WTC11 (cell line): ENCODE results near the gene ZYG11B. TPM values are rescaled to one million over a fixed set of nuclear protein-coding genes. Genes with fewer than 3 reads are reported as not detected.

Experiments
- ATAC-seq: fragments of 200-7000 bp; cut with Tn5 transposase; 2 replicates; pipeline ENCODE4 v1.10.0; 2021; ENCODE audit warnings: mild to moderate bottlenecking, moderate library complexity
- CTCF ChIA-PET: fragments of 300-600 bp; sonication (Branson Sonifier 250); formaldehyde crosslinking; loops from one replicate; lab custom pipeline; 2021; ENCODE audit warnings: antibody characterized with exemption; lab: Charles Lee
- POLR2A ChIA-PET: fragments of 350-600 bp; sonication (Branson Sonifier 250); formaldehyde crosslinking; loops from one replicate; lab custom pipeline; 2021; ENCODE audit warnings: antibody characterized with exemption; lab: Charles Lee
- DNase-seq: peaks from one replicate; pipeline ENCODE4 v3.0.0; 2021; ENCODE audit warnings: low spot score
- H3K27ac Mint-ChIP-seq: 2 replicates; pipeline ENCODE4 v1.8.0; 2021; ENCODE audit warnings: mixed read lengths
- H3K27me3 Mint-ChIP-seq: 2 replicates; pipeline ENCODE4 v1.8.0; 2021; ENCODE audit warnings: low read depth, mild to moderate bottlenecking, moderate library complexity, mixed read lengths
- H3K36me3 Mint-ChIP-seq: 2 replicates; pipeline ENCODE4 v1.8.0; 2021; ENCODE audit warnings: mixed read lengths
- H3K4me1 Mint-ChIP-seq: 2 replicates; pipeline ENCODE4 v1.8.0; 2022; ENCODE audit warnings: mixed read lengths
- H3K4me3 Mint-ChIP-seq: 2 replicates; pipeline ENCODE4 v1.8.0; 2021; ENCODE audit warnings: mild to moderate bottlenecking, moderate library complexity, mixed read lengths
- H3K9me3 Mint-ChIP-seq: 2 replicates; pipeline ENCODE4 v1.8.0; 2021; ENCODE audit warnings: mixed read lengths
- ATF1 ChIP-seq: sonication (generic); formaldehyde crosslinking; IDR thresholded peaks from 2 replicates; pipeline ENCODE4 v1.8.1; 2023; ENCODE audit warnings: mild to moderate bottlenecking, moderate library complexity, missing genetic modification reagents
- EMX1 ChIP-seq: fragments of 250-450 bp; sonication (Bioruptor Pico); IDR thresholded peaks from 2 replicates; pipeline ENCODE4 v1.8.0; 2021; ENCODE audit warnings: mild to moderate bottlenecking
- FOXP1 ChIP-seq: sonication (generic); formaldehyde crosslinking; IDR thresholded peaks from 2 replicates; pipeline ENCODE4 v1.8.0; 2022; ENCODE audit warnings: missing genetic modification reagents, mild to moderate bottlenecking, moderate library complexity, borderline replicate concordance
- GTF2I ChIP-seq: fragments of 250-450 bp; sonication (Bioruptor Pico); conservative IDR thresholded peaks from 2 replicates; pipeline ENCODE4 v1.4.0; 2021; ENCODE audit warnings: mild to moderate bottlenecking
- MXD4 ChIP-seq: fragments of 250-450 bp; sonication (Bioruptor Pico); IDR thresholded peaks from 2 replicates; pipeline ENCODE4 v1.8.0; 2021; ENCODE audit warnings: mild to moderate bottlenecking, moderate library complexity, borderline replicate concordance
- NFYB ChIP-seq: sonication (generic); formaldehyde crosslinking; conservative IDR thresholded peaks from 2 replicates; pipeline ENCODE4 v1.8.0; 2022; ENCODE audit warnings: low read depth, missing genetic modification reagents
- NR3C1 ChIP-seq: sonication (generic); formaldehyde crosslinking; conservative IDR thresholded peaks from 2 replicates; pipeline ENCODE4 v1.8.1; 2023; ENCODE audit warnings: low read depth, mild to moderate bottlenecking, missing genetic modification reagents
- SMAD4 ChIP-seq: sonication (generic); formaldehyde crosslinking; IDR thresholded peaks from 2 replicates; pipeline ENCODE4 v1.8.0; 2022; ENCODE audit warnings: mild to moderate bottlenecking, missing genetic modification reagents
- SP1 ChIP-seq: sonication (generic); formaldehyde crosslinking; conservative IDR thresholded peaks from 2 replicates; pipeline ENCODE4 v1.8.1; 2022; ENCODE audit warnings: missing genetic modification reagents
- TEAD1 ChIP-seq: sonication (generic); formaldehyde crosslinking; IDR thresholded peaks from 2 replicates; pipeline ENCODE4 v1.8.0; 2022; ENCODE audit warnings: mild to moderate bottlenecking, missing genetic modification reagents
- TP53 ChIP-seq: sonication (generic); formaldehyde crosslinking; IDR thresholded peaks from 2 replicates; pipeline ENCODE4 v1.8.1; 2023; ENCODE audit warnings: mild to moderate bottlenecking, missing genetic modification reagents
- ZBTB21 ChIP-seq: sonication (generic); formaldehyde crosslinking; IDR thresholded peaks from 2 replicates; pipeline ENCODE4 v1.8.1; 2023; ENCODE audit warnings: mild to moderate bottlenecking, missing genetic modification reagents, borderline replicate concordance
- ZNF671 ChIP-seq: fragments of 250-450 bp; sonication (Bioruptor Pico); IDR thresholded peaks from 2 replicates; pipeline ENCODE4 v1.8.0; 2021; ENCODE audit warnings: mild to moderate bottlenecking
- total RNA-seq: library from RNA; stranded (reverse); gene quantifications from 3 replicates; pipeline ENCODE4 v1.2.3, GENCODE V29; 2021
- TF ChIP-seq, protein P1 (sequence below): fragments of 200-600 bp; IDR thresholded peaks from 2 replicates; pipeline ENCODE4 v1.8.0; 2022; ENCODE audit warnings: antibody characterized with exemption
- TF ChIP-seq, protein P2 (sequence below): sonication (generic); formaldehyde crosslinking; IDR thresholded peaks from 2 replicates; pipeline ENCODE4 v1.8.0; 2022; ENCODE audit warnings: mild to moderate bottlenecking, missing genetic modification reagents
- TF ChIP-seq, protein P3 (sequence below): sonication (generic); formaldehyde crosslinking; IDR thresholded peaks from 2 replicates; pipeline ENCODE4 v1.8.1; 2022; ENCODE audit warnings: mild to moderate bottlenecking, missing genetic modification reagents, moderate library complexity, borderline replicate concordance
- TF ChIP-seq, protein P4 (sequence below): fragments of 250-450 bp; sonication (Bioruptor Pico); IDR thresholded peaks from 2 replicates; pipeline ENCODE4 v1.9.0; 2021; ENCODE audit warnings: moderate library complexity, mild to moderate bottlenecking, inconsistent platforms, borderline replicate concordance
- TF ChIP-seq, protein P5 (sequence below): sonication (generic); formaldehyde crosslinking; IDR thresholded peaks from 2 replicates; pipeline ENCODE4 v1.8.1; 2022; ENCODE audit warnings: low read depth, missing genetic modification reagents, borderline replicate concordance
- TF ChIP-seq, protein P6 (sequence below): sonication (generic); formaldehyde crosslinking; IDR thresholded peaks from 2 replicates; pipeline ENCODE4 v1.8.1; 2023; ENCODE audit warnings: mild to moderate bottlenecking, missing genetic modification reagents
- TF ChIP-seq, protein P7 (sequence below): sonication (generic); formaldehyde crosslinking; IDR thresholded peaks from 2 replicates; pipeline ENCODE4 v1.8.0; 2022; ENCODE audit warnings: mild to moderate bottlenecking, missing genetic modification reagents
- TF ChIP-seq, protein P8 (sequence below): fragments of 250-450 bp; sonication (Bioruptor Pico); conservative IDR thresholded peaks from 2 replicates; pipeline ENCODE4 v1.9.0; 2021; ENCODE audit warnings: mild to moderate bottlenecking

The ZYG11B gene
- total RNA-seq, 1 experiment from 2014 or later = 19.2 TPM

DNA sequence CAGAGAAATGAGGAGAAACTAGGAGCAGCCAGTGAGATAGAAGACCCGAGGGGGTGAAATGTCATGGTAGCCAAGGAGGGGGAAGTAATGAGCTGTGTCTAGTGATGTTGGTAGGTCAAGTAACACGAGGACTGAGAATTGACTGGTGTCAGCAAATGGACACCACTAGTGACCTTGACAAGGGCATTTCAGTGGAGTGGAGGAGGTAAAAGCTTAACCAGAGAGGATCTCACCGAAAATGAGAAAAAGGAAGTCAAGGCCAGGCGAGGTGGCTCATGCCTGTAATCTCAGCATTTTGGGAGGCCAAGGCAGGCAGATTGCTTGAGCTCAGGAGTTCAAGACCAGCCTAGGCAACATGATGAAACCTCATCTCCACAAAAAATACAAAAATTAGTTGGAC, 3.0 kb upstream of the ZYG11B start (continued):
- TF ChIP-seq, protein P1, sequence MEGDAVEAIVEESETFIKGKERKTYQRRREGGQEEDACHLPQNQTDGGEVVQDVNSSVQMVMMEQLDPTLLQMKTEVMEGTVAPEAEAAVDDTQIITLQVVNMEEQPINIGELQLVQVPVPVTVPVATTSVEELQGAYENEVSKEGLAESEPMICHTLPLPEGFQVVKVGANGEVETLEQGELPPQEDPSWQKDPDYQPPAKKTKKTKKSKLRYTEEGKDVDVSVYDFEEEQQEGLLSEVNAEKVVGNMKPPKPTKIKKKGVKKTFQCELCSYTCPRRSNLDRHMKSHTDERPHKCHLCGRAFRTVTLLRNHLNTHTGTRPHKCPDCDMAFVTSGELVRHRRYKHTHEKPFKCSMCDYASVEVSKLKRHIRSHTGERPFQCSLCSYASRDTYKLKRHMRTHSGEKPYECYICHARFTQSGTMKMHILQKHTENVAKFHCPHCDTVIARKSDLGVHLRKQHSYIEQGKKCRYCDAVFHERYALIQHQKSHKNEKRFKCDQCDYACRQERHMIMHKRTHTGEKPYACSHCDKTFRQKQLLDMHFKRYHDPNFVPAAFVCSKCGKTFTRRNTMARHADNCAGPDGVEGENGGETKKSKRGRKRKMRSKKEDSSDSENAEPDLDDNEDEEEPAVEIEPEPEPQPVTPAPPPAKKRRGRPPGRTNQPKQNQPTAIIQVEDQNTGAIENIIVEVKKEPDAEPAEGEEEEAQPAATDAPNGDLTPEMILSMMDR = no peak
- TF ChIP-seq NFYB (CRISPR knock-in tag) = no peak
- no peak for TF ChIP-seq NR3C1 (CRISPR knock-in tag)
- TF ChIP-seq SMAD4 (CRISPR knock-in tag) = no peak
- TF ChIP-seq, protein P2, sequence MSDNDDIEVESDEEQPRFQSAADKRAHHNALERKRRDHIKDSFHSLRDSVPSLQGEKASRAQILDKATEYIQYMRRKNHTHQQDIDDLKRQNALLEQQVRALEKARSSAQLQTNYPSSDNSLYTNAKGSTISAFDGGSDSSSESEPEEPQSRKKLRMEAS (CRISPR knock-in tag) = no peak
- TF ChIP-seq, protein P3, sequence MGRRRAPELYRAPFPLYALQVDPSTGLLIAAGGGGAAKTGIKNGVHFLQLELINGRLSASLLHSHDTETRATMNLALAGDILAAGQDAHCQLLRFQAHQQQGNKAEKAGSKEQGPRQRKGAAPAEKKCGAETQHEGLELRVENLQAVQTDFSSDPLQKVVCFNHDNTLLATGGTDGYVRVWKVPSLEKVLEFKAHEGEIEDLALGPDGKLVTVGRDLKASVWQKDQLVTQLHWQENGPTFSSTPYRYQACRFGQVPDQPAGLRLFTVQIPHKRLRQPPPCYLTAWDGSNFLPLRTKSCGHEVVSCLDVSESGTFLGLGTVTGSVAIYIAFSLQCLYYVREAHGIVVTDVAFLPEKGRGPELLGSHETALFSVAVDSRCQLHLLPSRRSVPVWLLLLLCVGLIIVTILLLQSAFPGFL (CRISPR knock-in tag) = no peak
- TF ChIP-seq, protein P4, sequence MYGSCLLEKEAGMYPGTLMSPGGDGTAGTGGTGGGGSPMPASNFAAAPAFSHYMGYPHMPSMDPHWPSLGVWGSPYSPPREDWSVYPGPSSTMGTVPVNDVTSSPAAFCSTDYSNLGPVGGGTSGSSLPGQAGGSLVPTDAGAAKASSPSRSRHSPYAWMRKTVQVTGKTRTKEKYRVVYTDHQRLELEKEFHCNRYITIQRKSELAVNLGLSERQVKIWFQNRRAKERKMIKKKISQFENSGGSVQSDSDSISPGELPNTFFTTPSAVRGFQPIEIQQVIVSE = no peak
- no peak for TF ChIP-seq SP1 (CRISPR knock-in tag)
- TF ChIP-seq ATF1 (CRISPR knock-in tag) = no peak
- TF ChIP-seq ZNF671 = no peak
- TF ChIP-seq, protein P5, sequence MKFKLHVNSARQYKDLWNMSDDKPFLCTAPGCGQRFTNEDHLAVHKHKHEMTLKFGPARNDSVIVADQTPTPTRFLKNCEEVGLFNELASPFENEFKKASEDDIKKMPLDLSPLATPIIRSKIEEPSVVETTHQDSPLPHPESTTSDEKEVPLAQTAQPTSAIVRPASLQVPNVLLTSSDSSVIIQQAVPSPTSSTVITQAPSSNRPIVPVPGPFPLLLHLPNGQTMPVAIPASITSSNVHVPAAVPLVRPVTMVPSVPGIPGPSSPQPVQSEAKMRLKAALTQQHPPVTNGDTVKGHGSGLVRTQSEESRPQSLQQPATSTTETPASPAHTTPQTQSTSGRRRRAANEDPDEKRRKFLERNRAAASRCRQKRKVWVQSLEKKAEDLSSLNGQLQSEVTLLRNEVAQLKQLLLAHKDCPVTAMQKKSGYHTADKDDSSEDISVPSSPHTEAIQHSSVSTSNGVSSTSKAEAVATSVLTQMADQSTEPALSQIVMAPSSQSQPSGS (CRISPR knock-in tag) = no peak
- TF ChIP-seq TEAD1 (CRISPR knock-in tag) = no peak

DNA sequence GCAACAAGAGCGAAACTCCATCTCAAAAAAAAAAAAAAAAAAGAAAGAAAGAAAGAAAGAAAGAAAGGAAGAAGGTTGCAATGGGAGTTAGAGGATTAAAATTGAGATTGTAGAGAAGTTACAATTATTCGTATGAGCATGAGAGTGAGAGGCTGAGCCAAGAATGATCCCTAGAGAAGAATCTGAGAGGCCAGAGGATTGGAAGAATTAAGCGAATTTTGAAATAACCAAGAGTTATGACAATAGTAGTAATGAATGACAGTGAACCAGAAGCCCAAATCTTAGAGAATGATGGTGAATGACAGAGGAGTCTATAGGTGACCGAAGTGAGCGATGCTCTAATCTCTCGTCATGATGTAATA, 369 bp upstream of the ZYG11B start:
- no peak for ATAC-seq
- TF ChIP-seq, protein P5 (CRISPR knock-in tag) = no peak
- TF ChIP-seq, all 79 proteins: peak for 0
- H3K9me3 Mint-ChIP-seq = no peaks in the 10 kb centered on the region
- peaks cover 18% of the 10 kb centered on the region for H3K4me1 Mint-ChIP-seq
- DNase-seq = no peak
- H3K27ac Mint-ChIP-seq = no peak overlapping the region
- no peaks in the 10 kb centered on the region for H3K36me3 Mint-ChIP-seq
- peak overlapping the region; percentile 59 for H3K4me3 Mint-ChIP-seq
- CTCF ChIA-PET = interaction anchor here (1.0 to 1.9 kb wide), 3 partner anchors 22 to 179 kb away, joined by 3 to 8 read pairs (median 3); no protein-coding TSS in a partner anchor
- POLR2A ChIA-PET = interaction anchor here (0.5 to 1.1 kb wide), 3 partner anchors 23 to 173 kb away, joined by 3 to 7 read pairs (median 3); partner anchors contain the start of gene TUT4
- no peaks in the 10 kb centered on the region for H3K27me3 Mint-ChIP-seq

DNA sequence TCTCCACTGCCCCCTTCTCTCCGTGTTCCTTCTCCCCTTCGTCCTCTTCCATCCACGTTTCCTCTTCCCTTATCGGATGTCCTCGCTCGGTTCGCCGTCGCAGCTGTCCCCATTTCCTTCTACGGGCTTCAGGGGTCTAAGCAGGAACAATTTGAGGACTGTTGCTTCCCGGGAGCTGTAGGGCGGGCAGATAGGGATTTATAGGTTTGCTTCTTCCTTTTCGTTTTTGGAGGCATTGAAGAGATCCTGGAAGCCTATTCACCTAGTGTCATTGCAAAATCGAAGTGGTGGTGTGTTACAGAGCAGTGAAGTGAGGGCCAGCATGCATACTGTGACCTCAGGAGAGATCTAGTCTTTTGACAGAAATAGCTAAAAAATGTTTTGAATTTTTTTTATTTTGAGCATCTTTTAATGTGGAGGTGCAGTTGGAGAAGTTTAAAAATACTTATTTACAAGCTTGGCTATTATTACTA, 897 bp downstream of the ZYG11B start:
- CTCF ChIA-PET = interaction anchor here (1.2 to 1.9 kb wide), 2 partner anchors 99 to 178 kb away, joined by 3 to 8 read pairs; no protein-coding TSS in a partner anchor
- DNase-seq (no peak), ATAC-seq (no peak)
- peak overlapping the region; percentile 86 for H3K4me3 Mint-ChIP-seq
- H3K36me3 Mint-ChIP-seq = peaks cover 3% of the 10 kb centered on the region; the same call in 1 of the 2 replicates
- H3K27me3 Mint-ChIP-seq = no peaks in the 10 kb centered on the region
- POLR2A ChIA-PET = no interaction called here
- H3K4me1 Mint-ChIP-seq = peaks cover 18% of the 10 kb centered on the region
- H3K27ac Mint-ChIP-seq = peak overlapping the region; percentile 4; the same call in 1 of the 2 replicates
- no peaks in the 10 kb centered on the region for H3K9me3 Mint-ChIP-seq
- TF ChIP-seq GTF2I = no peak
- TF ChIP-seq, protein P6, sequence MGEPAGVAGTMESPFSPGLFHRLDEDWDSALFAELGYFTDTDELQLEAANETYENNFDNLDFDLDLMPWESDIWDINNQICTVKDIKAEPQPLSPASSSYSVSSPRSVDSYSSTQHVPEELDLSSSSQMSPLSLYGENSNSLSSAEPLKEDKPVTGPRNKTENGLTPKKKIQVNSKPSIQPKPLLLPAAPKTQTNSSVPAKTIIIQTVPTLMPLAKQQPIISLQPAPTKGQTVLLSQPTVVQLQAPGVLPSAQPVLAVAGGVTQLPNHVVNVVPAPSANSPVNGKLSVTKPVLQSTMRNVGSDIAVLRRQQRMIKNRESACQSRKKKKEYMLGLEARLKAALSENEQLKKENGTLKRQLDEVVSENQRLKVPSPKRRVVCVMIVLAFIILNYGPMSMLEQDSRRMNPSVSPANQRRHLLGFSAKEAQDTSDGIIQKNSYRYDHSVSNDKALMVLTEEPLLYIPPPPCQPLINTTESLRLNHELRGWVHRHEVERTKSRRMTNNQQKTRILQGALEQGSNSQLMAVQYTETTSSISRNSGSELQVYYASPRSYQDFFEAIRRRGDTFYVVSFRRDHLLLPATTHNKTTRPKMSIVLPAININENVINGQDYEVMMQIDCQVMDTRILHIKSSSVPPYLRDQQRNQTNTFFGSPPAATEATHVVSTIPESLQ = no peak
- TF ChIP-seq FOXP1 (CRISPR knock-in tag) = no peak
- no peak for TF ChIP-seq MXD4 (CRISPR knock-in tag)
- TF ChIP-seq ZBTB21 (CRISPR knock-in tag) = no peak
- TF ChIP-seq, protein P7, sequence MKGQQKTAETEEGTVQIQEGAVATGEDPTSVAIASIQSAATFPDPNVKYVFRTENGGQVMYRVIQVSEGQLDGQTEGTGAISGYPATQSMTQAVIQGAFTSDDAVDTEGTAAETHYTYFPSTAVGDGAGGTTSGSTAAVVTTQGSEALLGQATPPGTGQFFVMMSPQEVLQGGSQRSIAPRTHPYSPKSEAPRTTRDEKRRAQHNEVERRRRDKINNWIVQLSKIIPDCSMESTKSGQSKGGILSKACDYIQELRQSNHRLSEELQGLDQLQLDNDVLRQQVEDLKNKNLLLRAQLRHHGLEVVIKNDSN (CRISPR knock-in tag) = no peak
- TF ChIP-seq, protein P8, sequence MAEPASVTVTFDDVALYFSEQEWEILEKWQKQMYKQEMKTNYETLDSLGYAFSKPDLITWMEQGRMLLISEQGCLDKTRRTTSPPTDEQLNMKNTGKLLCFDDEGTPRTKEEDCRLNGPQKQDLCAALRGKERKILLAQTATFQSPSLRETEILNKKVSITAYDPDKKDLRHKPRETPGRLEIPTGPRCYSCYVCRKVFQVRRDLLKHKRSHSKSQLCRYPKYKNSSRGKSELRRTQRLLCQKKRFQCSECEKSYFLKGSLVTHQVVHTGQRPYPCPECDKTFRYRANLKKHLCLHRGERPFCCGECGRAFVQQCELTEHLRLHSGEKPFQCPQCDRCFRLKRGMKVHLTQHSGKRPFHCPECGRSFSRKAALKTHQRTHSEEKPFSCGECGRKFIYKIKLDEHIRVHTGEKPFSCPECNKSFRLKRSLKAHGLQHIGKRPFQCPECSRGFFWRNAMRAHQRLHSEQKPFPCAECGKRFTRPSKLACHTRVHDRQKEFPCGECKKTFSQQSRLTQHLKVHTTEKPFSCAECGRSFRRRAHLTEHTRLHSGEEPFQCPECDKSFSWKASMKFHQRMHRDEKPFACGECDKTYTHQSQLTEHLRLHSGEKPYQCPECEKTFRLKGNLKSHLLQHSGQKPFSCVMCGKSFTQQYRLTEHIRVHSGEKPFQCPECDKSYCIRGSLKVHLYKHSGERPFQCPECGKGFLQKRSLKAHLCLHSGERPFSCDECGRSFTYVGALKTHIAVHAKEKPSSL (CRISPR knock-in tag) = no peak
- TF ChIP-seq ZNF671 = no peak
- TF ChIP-seq TP53 (CRISPR knock-in tag) = no peak
- TF ChIP-seq EMX1 (CRISPR knock-in tag) = no peak
